ENCODE measurements around the gene CSNK1E.
A peak's percentile ranks its signal among the peaks of the same experiment; 100 is the strongest.

Gene CSNK1E

DNA sequence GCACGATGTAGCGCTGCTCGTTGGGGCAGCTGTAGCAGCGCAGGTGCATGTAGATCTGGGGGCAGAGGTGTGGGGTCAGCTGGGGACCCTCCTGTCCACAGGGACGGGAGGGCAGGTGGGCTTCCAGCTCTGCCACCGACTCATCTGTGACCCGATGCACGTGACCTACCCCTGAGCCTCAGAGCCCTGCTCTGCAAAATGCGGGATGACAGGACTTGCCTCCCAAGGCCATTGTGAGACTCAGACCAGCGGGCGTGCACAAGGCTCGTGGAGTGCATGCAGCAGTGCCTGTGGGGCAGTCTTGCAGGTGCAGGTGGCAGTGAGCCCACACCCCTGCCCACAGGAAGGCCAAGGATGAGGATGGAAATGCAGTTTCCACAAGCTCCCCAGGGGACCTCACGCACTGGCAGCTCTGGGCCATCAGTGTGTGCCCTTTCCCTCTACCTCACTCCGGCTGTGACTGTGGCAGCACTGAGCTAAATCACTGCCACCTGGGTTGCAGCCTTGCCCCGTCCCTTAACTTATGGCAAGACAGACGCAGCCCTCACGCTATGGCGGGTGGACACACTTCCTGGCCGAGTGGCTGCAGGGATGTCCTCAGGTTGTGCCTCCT is 71.1 kb downstream of the CSNK1E start:
- no peak for DNase-seq

DNA sequence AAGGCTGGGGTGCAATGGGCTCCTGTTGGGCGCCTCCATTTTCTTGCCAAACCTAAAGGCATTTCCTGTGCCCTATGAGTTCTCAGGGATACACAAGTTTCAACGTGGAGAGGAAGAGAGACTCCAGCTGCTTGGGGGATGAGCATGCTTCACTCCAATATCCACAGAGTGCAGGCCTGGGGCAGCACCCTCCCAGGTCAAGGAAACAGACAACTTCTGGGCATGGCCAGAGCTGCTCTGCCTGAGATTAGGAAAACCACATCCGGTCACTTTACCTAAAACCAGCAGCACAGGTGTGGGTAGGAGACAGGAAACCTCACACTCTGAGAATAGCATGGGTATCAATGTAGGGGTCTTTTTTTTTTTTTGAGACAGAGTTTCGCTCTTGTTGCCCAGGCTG is 73.1 kb downstream of the CSNK1E start:
- peak; percentile 42 for DNase-seq

DNA sequence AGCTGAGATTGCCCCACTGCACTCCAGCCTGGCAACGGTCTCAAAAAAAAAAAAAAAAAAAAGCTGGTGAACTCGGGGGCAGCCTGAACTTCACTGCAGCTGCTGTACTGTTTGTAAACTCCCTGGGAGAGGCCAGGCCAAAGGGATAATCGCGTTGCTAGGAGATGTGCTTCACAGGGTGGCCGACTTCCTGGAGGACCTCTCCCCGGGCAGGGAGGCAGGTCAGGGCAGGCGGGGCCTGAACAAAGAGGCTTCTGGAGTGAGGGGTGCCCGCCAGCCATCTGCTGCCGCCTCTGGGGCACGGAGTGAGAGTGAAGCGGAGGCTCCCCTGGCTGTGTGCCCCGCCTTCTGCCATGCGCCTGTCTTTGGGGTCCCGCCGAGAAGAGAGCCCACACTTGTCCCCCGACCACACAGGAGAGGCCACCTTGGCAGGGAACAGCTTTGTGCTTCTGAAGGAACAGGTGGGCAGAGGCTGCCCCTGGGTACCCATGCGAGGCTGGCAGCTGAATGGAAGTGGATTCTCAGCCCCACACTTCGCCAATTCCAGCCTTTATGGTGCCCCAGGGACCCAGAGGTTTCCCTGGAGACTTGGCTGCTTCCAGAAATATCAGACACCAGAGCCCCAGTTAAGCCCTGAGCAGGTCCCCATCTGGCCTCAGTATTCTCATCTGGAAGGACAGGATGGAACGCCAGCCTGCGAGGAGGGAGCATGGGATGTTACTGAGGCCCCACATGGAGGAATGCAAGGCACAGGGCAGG is 74.0 kb downstream of the CSNK1E start:
- peak; percentile 98 for DNase-seq

DNA sequence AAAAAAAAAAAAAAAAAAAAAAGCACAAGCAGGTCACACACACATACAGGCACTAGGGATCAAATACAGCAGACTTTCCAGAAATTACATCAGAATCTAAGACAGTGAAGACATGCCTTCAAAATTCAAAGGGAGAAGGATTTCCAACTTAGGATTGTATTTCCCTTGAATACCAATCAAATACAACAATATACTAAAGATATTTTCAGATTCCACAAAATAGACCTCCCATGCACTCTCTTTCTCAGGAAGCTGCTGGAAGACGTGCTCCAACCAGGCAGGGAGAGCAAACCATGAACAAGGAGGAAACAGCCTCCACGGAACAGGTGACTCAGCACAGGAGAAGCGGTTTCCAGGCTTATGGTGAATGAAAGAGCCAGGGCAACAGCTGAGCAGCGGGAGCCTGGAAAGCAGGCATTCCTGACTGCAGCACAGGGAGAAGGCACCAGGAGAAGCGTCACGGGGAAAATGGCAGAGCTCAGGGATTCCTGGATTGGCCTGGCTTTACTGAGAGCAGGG is 76.4 kb downstream of the CSNK1E start:
- DNase-seq = peak; percentile 64
